HG03025 (cell line): ENCODE measurements around the gene ITGB4.
A peak's percentile ranks its signal among the peaks of the same experiment; 100 is the strongest.
"Not testable (repeated sequence)": the region's sequence is repeated elsewhere in the genome, so short reads cannot be mapped to it uniquely, and the experiment has no call there.

ENCODE experiments used
- ATAC-seq: cut with Tn5 transposase; IDR thresholded peaks from one replicate; pipeline ENCODE4 v1.9.1; 2021; ENCODE audit warnings: mild to moderate bottlenecking, moderate library complexity; ENCODE audit not compliant: unreplicated experiment, low FRiP score

ITGB4 gene

GRCh38 chr17:75764711-75765421 lies 43.6 kb downstream of the ITGB4 start, which contains the start of gene GALK1:
Gene GALK1 (minus strand): TSS chr17:75765192. CDS start chr17:75765136, 56 bp downstream.
- no peak for ATAC-seq

GRCh38 chr17:75765981-75766380 lies 44.7 kb downstream of the ITGB4 start:
- no peak for ATAC-seq

- ATAC-seq: no peak
Measured at GRCh38 chr17:75767881-75768280, 46.6 kb downstream of the ITGB4 start.

- ATAC-seq: no peak
Measured at GRCh38 chr17:75769536-75769935, 48.3 kb downstream of the ITGB4 start.

GRCh38 chr17:75771334-75772281 lies 50.3 kb downstream of the ITGB4 start:
- no peak for ATAC-seq

- no peak for ATAC-seq
Measured at GRCh38 chr17:75773121-75773807, 52.0 kb downstream of the ITGB4 start.

- no peak for ATAC-seq
Measured at GRCh38 chr17:75773808-75774470, 52.7 kb downstream of the ITGB4 start.

- no peak for ATAC-seq
Measured at GRCh38 chr17:75774471-75774990, 53.3 kb downstream of the ITGB4 start.

GRCh38 chr17:75774991-75775668 lies 53.9 kb downstream of the ITGB4 start:
- no peak for ATAC-seq

- no peak for ATAC-seq
Measured at GRCh38 chr17:75776386-75777295, 55.4 kb downstream of the ITGB4 start.

- ATAC-seq: no peak
Measured at GRCh38 chr17:75777296-75777922, 56.1 kb downstream of the ITGB4 start.

- not testable (repeated sequence) for ATAC-seq
Measured at GRCh38 chr17:75778066-75778860, 57.0 kb downstream of the ITGB4 start.

GRCh38 chr17:75778861-75779249 lies 57.6 kb downstream of the ITGB4 start:
- peak; percentile 12 for ATAC-seq

- ATAC-seq: peak; percentile 56
Measured at GRCh38 chr17:75779250-75779986, 58.2 kb downstream of the ITGB4 start.

- no peak for ATAC-seq
Measured at GRCh38 chr17:75779987-75780889, 59.0 kb downstream of the ITGB4 start.
